ENCODE measurements around the gene MAPRE3. TPM values are rescaled to one million over a fixed set of nuclear protein-coding genes. Genes with fewer than 3 reads are reported as not detected.

The MAPRE3 gene
- total and polyA plus RNA-seq, 9 of the 15 experiments (the other 6 are each of a cell fraction or from before 2014, with no cell fraction given) = 0.70 to 43.2 (median 12.6) TPM

DNA sequence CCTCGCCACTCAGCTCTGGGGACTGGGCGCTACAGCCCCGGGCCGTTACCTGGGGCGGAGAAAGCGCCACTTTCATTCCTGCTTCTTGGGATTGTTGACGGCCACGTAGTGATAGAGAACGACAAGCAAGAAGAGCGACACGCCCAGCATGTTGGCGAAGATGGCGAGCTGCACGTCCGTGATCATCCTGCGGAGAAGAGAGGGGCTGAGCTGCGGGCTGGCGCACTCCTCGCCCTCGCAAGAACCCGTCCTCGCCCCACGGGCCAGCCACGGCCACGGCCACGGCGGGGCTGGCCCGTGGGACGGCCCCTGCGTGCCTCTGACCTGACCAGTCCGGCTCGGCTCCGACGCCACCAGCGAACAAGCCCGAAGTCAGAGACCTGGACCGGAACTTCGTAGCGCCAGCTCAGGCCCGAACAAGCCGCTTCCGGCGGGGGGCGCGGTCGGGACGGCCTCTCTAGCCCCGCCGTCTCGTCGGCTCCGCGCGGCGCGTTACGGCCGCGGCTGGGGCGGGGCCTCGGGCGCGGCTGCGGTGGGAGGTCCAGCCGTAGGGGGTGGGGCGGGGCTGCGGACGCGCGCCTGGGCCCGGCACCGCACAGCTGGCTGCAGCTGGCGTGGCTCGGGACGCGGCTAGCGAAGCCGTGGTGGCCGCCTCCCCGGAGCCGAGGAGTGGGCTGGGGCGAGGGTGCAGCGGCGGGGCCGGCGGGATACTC lies 101.0 kb downstream of the MAPRE3 start, which contains the start of gene OST4 (continued):
- TF ChIP-seq, protein P1, sequence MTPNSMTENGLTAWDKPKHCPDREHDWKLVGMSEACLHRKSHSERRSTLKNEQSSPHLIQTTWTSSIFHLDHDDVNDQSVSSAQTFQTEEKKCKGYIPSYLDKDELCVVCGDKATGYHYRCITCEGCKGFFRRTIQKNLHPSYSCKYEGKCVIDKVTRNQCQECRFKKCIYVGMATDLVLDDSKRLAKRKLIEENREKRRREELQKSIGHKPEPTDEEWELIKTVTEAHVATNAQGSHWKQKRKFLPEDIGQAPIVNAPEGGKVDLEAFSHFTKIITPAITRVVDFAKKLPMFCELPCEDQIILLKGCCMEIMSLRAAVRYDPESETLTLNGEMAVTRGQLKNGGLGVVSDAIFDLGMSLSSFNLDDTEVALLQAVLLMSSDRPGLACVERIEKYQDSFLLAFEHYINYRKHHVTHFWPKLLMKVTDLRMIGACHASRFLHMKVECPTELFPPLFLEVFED (CRISPR knock-in tag; conservative IDR thresholded peaks at IDR 0.05) = no peak
- no peak for TF ChIP-seq RBM25 (IDR thresholded peaks at IDR 0.05; ENCODE audit: low read depth, low read length, severe bottlenecking)
- TF ChIP-seq RFX1 (IDR thresholded peaks at IDR 0.05) = no peak
- peak; percentile 84 for TF ChIP-seq EP400 (IDR thresholded peaks at IDR 0.05)
- no peak for TF ChIP-seq ZNF778 (CRISPR knock-in tag; IDR thresholded peaks at IDR 0.05)
- TF ChIP-seq, protein P2, sequence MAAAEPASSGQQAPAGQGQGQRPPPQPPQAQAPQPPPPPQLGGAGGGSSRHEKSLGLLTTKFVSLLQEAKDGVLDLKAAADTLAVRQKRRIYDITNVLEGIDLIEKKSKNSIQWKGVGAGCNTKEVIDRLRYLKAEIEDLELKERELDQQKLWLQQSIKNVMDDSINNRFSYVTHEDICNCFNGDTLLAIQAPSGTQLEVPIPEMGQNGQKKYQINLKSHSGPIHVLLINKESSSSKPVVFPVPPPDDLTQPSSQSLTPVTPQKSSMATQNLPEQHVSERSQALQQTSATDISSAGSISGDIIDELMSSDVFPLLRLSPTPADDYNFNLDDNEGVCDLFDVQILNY (CRISPR knock-in tag; IDR thresholded peaks at IDR 0.05) = no peak
- peak; percentile 67 for TF ChIP-seq MTA3 (IDR thresholded peaks at IDR 0.05; ENCODE audit: borderline replicate concordance)
- no peak for TF ChIP-seq PHB (CRISPR knock-in tag; IDR thresholded peaks at IDR 0.05)
- TF ChIP-seq ZNF263 (CRISPR knock-in tag; IDR thresholded peaks at IDR 0.05; ENCODE audit: borderline replicate concordance) = peak; percentile 11; the same call in 1 of the 2 replicates
- TF ChIP-seq, protein P3, sequence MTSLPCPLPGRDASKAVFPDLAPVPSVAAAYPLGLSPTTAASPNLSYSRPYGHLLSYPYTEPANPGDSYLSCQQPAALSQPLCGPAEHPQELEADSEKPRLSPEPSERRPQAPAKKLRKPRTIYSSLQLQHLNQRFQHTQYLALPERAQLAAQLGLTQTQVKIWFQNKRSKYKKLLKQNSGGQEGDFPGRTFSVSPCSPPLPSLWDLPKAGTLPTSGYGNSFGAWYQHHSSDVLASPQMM (CRISPR knock-in tag; IDR thresholded peaks at IDR 0.05) = no peak
- TF ChIP-seq, protein P4, sequence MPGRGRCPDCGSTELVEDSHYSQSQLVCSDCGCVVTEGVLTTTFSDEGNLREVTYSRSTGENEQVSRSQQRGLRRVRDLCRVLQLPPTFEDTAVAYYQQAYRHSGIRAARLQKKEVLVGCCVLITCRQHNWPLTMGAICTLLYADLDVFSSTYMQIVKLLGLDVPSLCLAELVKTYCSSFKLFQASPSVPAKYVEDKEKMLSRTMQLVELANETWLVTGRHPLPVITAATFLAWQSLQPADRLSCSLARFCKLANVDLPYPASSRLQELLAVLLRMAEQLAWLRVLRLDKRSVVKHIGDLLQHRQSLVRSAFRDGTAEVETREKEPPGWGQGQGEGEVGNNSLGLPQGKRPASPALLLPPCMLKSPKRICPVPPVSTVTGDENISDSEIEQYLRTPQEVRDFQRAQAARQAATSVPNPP (IDR thresholded peaks at IDR 0.05; ENCODE audit: borderline replicate concordance, insufficient read depth, insufficient read length) = no peak
- TF ChIP-seq, protein P5, sequence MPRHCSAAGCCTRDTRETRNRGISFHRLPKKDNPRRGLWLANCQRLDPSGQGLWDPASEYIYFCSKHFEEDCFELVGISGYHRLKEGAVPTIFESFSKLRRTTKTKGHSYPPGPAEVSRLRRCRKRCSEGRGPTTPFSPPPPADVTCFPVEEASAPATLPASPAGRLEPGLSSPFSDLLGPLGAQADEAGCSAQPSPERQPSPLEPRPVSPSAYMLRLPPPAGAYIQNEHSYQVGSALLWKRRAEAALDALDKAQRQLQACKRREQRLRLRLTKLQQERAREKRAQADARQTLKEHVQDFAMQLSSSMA (CRISPR knock-in tag; IDR thresholded peaks at IDR 0.05) = peak; percentile 58; the same call in 1 of the 2 replicates
- TF ChIP-seq SMAD1 (IDR thresholded peaks at IDR 0.05; ENCODE audit: low read depth, low read length, partially characterized antibody) = no peak
- TF ChIP-seq RBM39 (optimal IDR thresholded peaks at IDR 0.05; ENCODE audit: low read depth, low read length) = no peak
- TF ChIP-seq HNRNPUL1 (IDR thresholded peaks at IDR 0.05; ENCODE audit: low read length) = no peak
- no peak for TF ChIP-seq MEIS2 (IDR thresholded peaks at IDR 0.05; ENCODE audit: partially characterized antibody)
- TF ChIP-seq TEAD2 (tag; IDR thresholded peaks at IDR 0.05) = no peak
- TF ChIP-seq NRF1 (conservative IDR thresholded peaks at IDR 0.05 in 1 of 2, IDR thresholded peaks at IDR 0.05 in 1 of 2) = peak; percentile 62 to 66; a peak in 2 of 4 replicates
- TF ChIP-seq KAT2B (IDR thresholded peaks at IDR 0.05; ENCODE audit: low read depth, low read length) = no peak
- no peak for TF ChIP-seq KLF10 (CRISPR knock-in tag; IDR thresholded peaks at IDR 0.05)
- no peak for TF ChIP-seq E2F3 (CRISPR knock-in tag; IDR thresholded peaks at IDR 0.05)
- TF ChIP-seq ZEB2 (IDR thresholded peaks at IDR 0.05) = no peak
- TF ChIP-seq PHF21A (IDR thresholded peaks at IDR 0.05; ENCODE audit: borderline replicate concordance, low read depth) = no peak
- TF ChIP-seq SREBF2 (CRISPR knock-in tag; IDR thresholded peaks at IDR 0.05) = no peak
- peak; percentile 90 for TF ChIP-seq GABPB1 (CRISPR knock-in tag; IDR thresholded peaks at IDR 0.05)
- peak; percentile 97; the same call in 1 of the 2 replicates for TF ChIP-seq PHF8 (IDR thresholded peaks at IDR 0.05; ENCODE audit: borderline replicate concordance, low read length)

Data from K562 (cell line).